MCF 10A (cell line): ENCODE results near the gene SORBS1. TPM values are rescaled to one million over a fixed set of nuclear protein-coding genes. Genes with fewer than 3 reads are reported as not detected.

Experiments used
- BruUV-seq: library from RNA; stranded (reverse); fragments of 400-500 nt; replicated peaks from 2 replicates; lab custom pipeline; 2021; lab: Mats Ljungman, UMichigan
- CTCF ChIA-PET: fragments of 300-600 bp; sonication (Branson Sonifier 250); formaldehyde crosslinking; extraction: SDS; loops from one replicate; lab custom pipeline; 2021; ENCODE audit warnings: antibody characterized with exemption, inconsistent platforms; lab: Yijun Ruan, JAX
- POLR2A ChIA-PET: fragments of 300-600, 350-650 bp; sonication (Branson Sonifier 250); formaldehyde crosslinking; extraction: SDS; loops from one replicate; lab custom pipeline; 2020; ENCODE audit warnings: antibody characterized with exemption, inconsistent platforms; lab: Yijun Ruan, JAX
- DNase-seq: peaks from one replicate; pipeline ENCODE4 v3.0.0-alpha.2; 2018; ENCODE audit not compliant: unreplicated experiment
- H3K27ac Mint-ChIP-seq: one replicate; pipeline ENCODE4 v1.8.0; 2022; ENCODE audit warnings: mild to moderate bottlenecking, low read depth, mixed read lengths; ENCODE audit not compliant: unreplicated experiment
- H3K27me3 Mint-ChIP-seq: one replicate; pipeline ENCODE4 v1.8.0; 2022; ENCODE audit warnings: mixed read lengths; ENCODE audit not compliant: insufficient read depth, unreplicated experiment
- H3K36me3 Mint-ChIP-seq: one replicate; pipeline ENCODE4 v1.8.0; 2022; ENCODE audit warnings: mild to moderate bottlenecking, moderate library complexity, mixed read lengths; ENCODE audit not compliant: insufficient read depth, unreplicated experiment
- H3K4me1 Mint-ChIP-seq: one replicate; pipeline ENCODE4 v1.8.0; 2022; ENCODE audit warnings: mixed read lengths; ENCODE audit not compliant: insufficient read depth, unreplicated experiment
- H3K4me3 Mint-ChIP-seq: one replicate; pipeline ENCODE4 v1.8.0; 2022; ENCODE audit warnings: mild to moderate bottlenecking, moderate library complexity, mixed read lengths; ENCODE audit not compliant: unreplicated experiment
- H3K9me3 Mint-ChIP-seq: one replicate; pipeline ENCODE4 v1.8.0; 2022; ENCODE audit warnings: mixed read lengths; ENCODE audit not compliant: unreplicated experiment
- CTCF ChIP-seq: fragments of 200-600 bp; IDR thresholded peaks from one replicate; pipeline ENCODE4 v1.8.0; 2022; ENCODE audit warnings: antibody characterized with exemption, mild to moderate bottlenecking; ENCODE audit not compliant: unreplicated experiment
- intact Hi-C: fragments of 100-400 bp; cut with micrococcal nuclease; formaldehyde crosslinking; loops from 2 replicates; pipeline ENCODE4 v1.14.1; 2022
- total RNA-seq: library from RNA; stranded (reverse); gene quantifications from 2 replicates; pipeline ENCODE4 v1.2.3, GENCODE V29; 2022

The SORBS1 gene
- total RNA-seq, 1 experiment from 2014 or later, result 1.0 TPM

- Mint-ChIP-seq H3K36me3 (no peaks in the 10 kb centered on the region), H3K4me1 (no peaks in the 10 kb centered on the region), H3K9me3 (no peaks in the 10 kb centered on the region), H3K27me3 (no peaks in the 10 kb centered on the region), H3K27ac (no peak overlapping the region), H3K4me3 (no peak overlapping the region)
- no peak for TF ChIP-seq CTCF
- no TSS peak for BruUV-seq
- no peak for DNase-seq
- CTCF ChIA-PET, result interaction anchor here (0.6 to 0.8 kb wide), 2 partner anchors 10 to 236 kb away, joined by 3 to 4 read pairs; no protein-coding TSS in a partner anchor
- intact Hi-C loops, result no loop called here
- POLR2A ChIA-PET, result no interaction called here
These were observed 59.7 kb downstream of the SORBS1 start for GRCh38 chr10:95501203-95502094.

GRCh38 chr10:95500649-95501048 lies 60.5 kb downstream of the SORBS1 start:
- ChIA-PET CTCF (interaction anchor here (0.5 to 0.7 kb wide), 2 partner anchors 103 to 123 kb away, joined by 3 read pairs; no protein-coding TSS in a partner anchor), POLR2A (no interaction called here)
- Mint-ChIP-seq H3K9me3 (no peaks in the 10 kb centered on the region), H3K4me3 (no peak overlapping the region), H3K27ac (no peak overlapping the region), H3K27me3 (no peaks in the 10 kb centered on the region), H3K36me3 (no peaks in the 10 kb centered on the region), H3K4me1 (no peaks in the 10 kb centered on the region)
- DNase-seq, result no peak
- no TSS peak for BruUV-seq
- no peak for TF ChIP-seq CTCF
- intact Hi-C loops, result no loop called here

- no peak for DNase-seq
- POLR2A ChIA-PET, result no interaction called here
- BruUV-seq, result no TSS peak
- Mint-ChIP-seq H3K4me1 (no peaks in the 10 kb centered on the region), H3K4me3 (no peak overlapping the region), H3K36me3 (no peaks in the 10 kb centered on the region), H3K27ac (no peak overlapping the region), H3K9me3 (no peaks in the 10 kb centered on the region), H3K27me3 (no peaks in the 10 kb centered on the region)
- TF ChIP-seq CTCF, result no peak
- intact Hi-C loops, result no loop called here
- CTCF ChIA-PET, result interaction anchor here (0.5 to 0.7 kb wide), 2 partner anchors 104 to 122 kb away, joined by 3 read pairs; no protein-coding TSS in a partner anchor
These were observed 61.1 kb downstream of the SORBS1 start for GRCh38 chr10:95500097-95500496.

- no peaks in the 10 kb centered on the region for H3K9me3 Mint-ChIP-seq
- no peaks in the 10 kb centered on the region for H3K27me3 Mint-ChIP-seq
- H3K4me1 Mint-ChIP-seq, result no peaks in the 10 kb centered on the region
- no peak for TF ChIP-seq CTCF
- DNase-seq, result no peak
- CTCF ChIA-PET, result interaction anchor here (1.2 kb wide), 1 partner anchor 125 kb away, joined by 3 read pairs; no protein-coding TSS in a partner anchor
- no peaks in the 10 kb centered on the region for H3K36me3 Mint-ChIP-seq
- intact Hi-C loops, result no loop called here
- POLR2A ChIA-PET, result interaction anchor here (0.6 kb wide), 1 partner anchor 83 kb away, joined by 3 read pairs; no protein-coding TSS in a partner anchor
- H3K4me3 Mint-ChIP-seq, result no peak overlapping the region
- H3K27ac Mint-ChIP-seq, result no peak overlapping the region
- no TSS peak for BruUV-seq
These were observed 61.6 kb downstream of the SORBS1 start for GRCh38 chr10:95499482-95499989.
